ENCODE data around the gene GK.

DNA sequence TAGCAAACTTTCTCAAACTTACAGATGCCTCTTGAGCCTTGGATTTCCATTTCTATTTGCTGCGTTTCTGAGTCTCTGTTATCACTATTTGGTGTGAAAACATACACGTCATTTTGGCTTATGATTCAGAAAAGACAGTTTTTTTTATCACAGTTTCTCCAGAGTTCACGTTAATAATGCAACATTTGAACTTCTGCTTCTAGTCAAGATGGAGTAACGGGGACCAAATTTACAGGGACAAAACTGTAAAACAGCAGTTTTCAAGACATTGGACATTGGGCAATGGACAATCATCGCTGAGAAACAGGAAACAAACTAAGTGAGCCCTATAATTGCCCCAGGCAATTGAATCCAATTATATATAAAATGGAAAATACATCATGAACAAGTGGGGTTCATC, 39.5 kb upstream of the GK start:
- no peak for TF ChIP-seq CTCF (IDR thresholded peaks at IDR 0.05)
- TF ChIP-seq EZH2 (IDR thresholded peaks at IDR 0.05; ENCODE audit: borderline replicate concordance, insufficient read depth, low read depth, low read length, poor library complexity, severe bottlenecking), result no peak

Measured in B cell (primary cell).